Kidney (tissue), 14 donors: Measurements from ENCODE around the gene AMIGO2. TPM values are rescaled to one million over a fixed set of nuclear protein-coding genes. Genes with fewer than 3 reads are reported as not detected.
A peak's percentile ranks its signal among the peaks of the same experiment; 100 is the strongest.

ENCODE experiments used
- DNase-seq, 5 donors: peaks; one replicate each; pipeline ENCODE4 v3.0.0-alpha.2; 2013 to 2020
- FAIRE-seq: peaks from 2 replicates; lab custom pipeline; 2012; peaks lifted over from hg19 to GRCh38; lab: Jason Lieb, UNC
- H3K27ac ChIP-seq, 2 donors: one replicate each; pipeline ENCODE4 v1.7.0; 2013; ENCODE audit warnings: low read depth in 2 of 2, low read length in 2 of 2, inconsistent platforms in 1 of 2
- H3K27me3 ChIP-seq: one replicate; pipeline ENCODE4 v1.7.1; 2013; ENCODE audit warnings: low read length, inconsistent platforms; ENCODE audit not compliant: control insufficient read depth, insufficient read depth
- H3K36me3 ChIP-seq, 3 donors: one replicate each; pipeline versions ENCODE4 v1.7.0 to v1.7.1; 2013; ENCODE audit warnings: low read length in 3 of 3, control low read depth in 1 of 3, inconsistent platforms in 1 of 3; ENCODE audit not compliant: insufficient read depth in 3 of 3, control insufficient read depth in 2 of 3
- H3K4me1 ChIP-seq, 3 donors: one replicate each; pipeline versions ENCODE4 v1.7.0 to v1.7.1; 2013; ENCODE audit warnings: low read length in 3 of 3, inconsistent platforms in 1 of 3, low read depth in 1 of 3; ENCODE audit not compliant: control insufficient read depth in 2 of 3, insufficient read depth in 2 of 3
- H3K4me3 ChIP-seq, 3 donors: one replicate each; pipeline versions ENCODE4 v1.7.0 to v1.8.1; 2013; ENCODE audit warnings: low read length in 3 of 3, control low read depth in 1 of 3, inconsistent platforms in 1 of 3
- H3K9ac ChIP-seq, 3 donors: one replicate each; pipeline versions ENCODE4 v1.7.0 to v1.7.1; 2013; ENCODE audit warnings: low read length in 3 of 3, control low read depth in 1 of 3, inconsistent platforms in 1 of 3
- H3K9me3 ChIP-seq, 3 donors: one replicate each; pipeline versions ENCODE4 v1.7.0 to v1.7.1; 2013; ENCODE audit warnings: low read length in 3 of 3, control low read depth in 1 of 3, inconsistent platforms in 1 of 3; ENCODE audit not compliant: control insufficient read depth in 2 of 3, insufficient read depth in 1 of 3
- intact Hi-C: fragments of 100-400 bp; cut with DNase I; formaldehyde crosslinking; loops from one replicate; pipeline ENCODE4 v1.11.1; 2022
- polyA plus RNA-seq: library from polyadenylated mRNA; stranded (reverse); fragments of 350-450 nt; fragmentation: Illumina TruSeq; extraction: RNeasy Lipid Tissue Mini Kit (QIAGEN cat#74804); gene quantifications from one replicate; pipeline ENCODE4 v1.2.3, GENCODE V29; 2014; ENCODE audit warnings: low read depth, low replicate concordance; ENCODE audit not compliant: insufficient read depth
- total RNA-seq: library from RNA; stranded (reverse); fragmentation: NEBNext Ultra II Directional; extraction: Animal tissue kit (Norgen Biotek cat#: 25700); gene quantifications from one replicate; pipeline ENCODE4 v1.2.1, GENCODE V29; 2021
- TF ChIP-seq, protein P1 (sequence below): IDR thresholded peaks from 3 replicates; pipeline ENCODE4 v1.5.1; 2012; ENCODE audit warnings: mild to moderate bottlenecking, moderate library complexity, borderline replicate concordance; ENCODE audit not compliant: insufficient read depth; ENCODE audit errors: extremely low read depth
- donor health status: control.
- donor health status: control.
- donor health status: control.
- donor health status: control.
- donor health status: control.
- donor health status: DM: yes; HTN: yes; CAD: no.
- donor health status: Normal renal cell carcinoma (clear cell type).

The AMIGO2 gene
- total and polyA plus RNA-seq, 2 donors from 2014 or later = 8.7 to 12.2 TPM

DNA sequence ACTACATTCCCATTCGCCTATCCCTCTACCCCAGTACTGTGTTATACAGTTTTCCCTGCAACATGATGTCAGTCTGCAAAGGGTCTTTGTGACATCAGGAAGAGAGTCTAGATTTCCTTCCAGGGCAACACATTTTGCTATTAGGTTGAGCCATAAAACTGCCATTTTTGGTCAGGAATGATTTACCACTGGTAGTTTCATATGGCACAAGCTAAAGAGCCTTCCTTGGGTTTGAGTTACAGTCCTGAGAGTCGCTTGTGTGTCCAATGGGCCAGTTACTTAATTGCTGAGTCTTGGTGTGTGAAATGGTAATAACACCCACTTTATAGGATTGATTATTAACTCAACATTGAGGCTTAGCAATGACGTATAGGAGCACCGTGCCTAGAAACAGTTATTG, 22.6 kb upstream of the AMIGO2 start:
- no peak for FAIRE-seq
- intact Hi-C loops = no loop called here
- H3K27ac ChIP-seq = no peak overlapping the region

DNA sequence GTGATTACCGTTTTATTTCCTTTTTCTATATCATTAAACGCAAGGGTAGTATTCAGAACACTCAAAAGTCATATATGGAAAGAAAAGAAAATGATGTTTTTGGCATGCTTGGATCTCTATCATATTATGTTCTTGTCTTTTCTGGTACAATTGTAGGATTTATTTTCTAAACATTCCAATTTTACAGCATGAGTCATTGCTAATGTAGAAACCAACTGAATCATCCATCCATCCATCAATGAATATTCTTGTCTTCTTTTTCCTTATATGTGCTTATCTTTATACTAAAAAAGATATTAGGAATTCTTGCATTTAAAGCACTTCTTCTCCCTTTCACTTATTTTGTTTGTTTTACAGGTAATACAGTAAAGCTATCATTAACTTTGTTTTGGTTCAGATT, 20.4 kb upstream of the AMIGO2 start:
- H3K27me3 ChIP-seq = no peaks in the 10 kb centered on the region
- H3K9me3 ChIP-seq = no peaks in the 10 kb centered on the region
- no peak for DNase-seq
- TF ChIP-seq, protein P1, sequence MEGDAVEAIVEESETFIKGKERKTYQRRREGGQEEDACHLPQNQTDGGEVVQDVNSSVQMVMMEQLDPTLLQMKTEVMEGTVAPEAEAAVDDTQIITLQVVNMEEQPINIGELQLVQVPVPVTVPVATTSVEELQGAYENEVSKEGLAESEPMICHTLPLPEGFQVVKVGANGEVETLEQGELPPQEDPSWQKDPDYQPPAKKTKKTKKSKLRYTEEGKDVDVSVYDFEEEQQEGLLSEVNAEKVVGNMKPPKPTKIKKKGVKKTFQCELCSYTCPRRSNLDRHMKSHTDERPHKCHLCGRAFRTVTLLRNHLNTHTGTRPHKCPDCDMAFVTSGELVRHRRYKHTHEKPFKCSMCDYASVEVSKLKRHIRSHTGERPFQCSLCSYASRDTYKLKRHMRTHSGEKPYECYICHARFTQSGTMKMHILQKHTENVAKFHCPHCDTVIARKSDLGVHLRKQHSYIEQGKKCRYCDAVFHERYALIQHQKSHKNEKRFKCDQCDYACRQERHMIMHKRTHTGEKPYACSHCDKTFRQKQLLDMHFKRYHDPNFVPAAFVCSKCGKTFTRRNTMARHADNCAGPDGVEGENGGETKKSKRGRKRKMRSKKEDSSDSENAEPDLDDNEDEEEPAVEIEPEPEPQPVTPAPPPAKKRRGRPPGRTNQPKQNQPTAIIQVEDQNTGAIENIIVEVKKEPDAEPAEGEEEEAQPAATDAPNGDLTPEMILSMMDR = no peak
- no peak overlapping the region for H3K27ac ChIP-seq
- no peak overlapping the region for H3K4me3 ChIP-seq
- intact Hi-C loops = no loop called here
- H3K9ac ChIP-seq = no peak overlapping the region
- no peaks in the 10 kb centered on the region for H3K4me1 ChIP-seq
- no peaks in the 10 kb centered on the region for H3K36me3 ChIP-seq
- no peak for FAIRE-seq

More for the DNA sequence above, 22.6 kb upstream of the AMIGO2 start:
- DNase-seq = peak in 2 of 5 donors; percentile 46 to 57
- Histone ChIP-seq H3K27me3 (no peaks in the 10 kb centered on the region), H3K9me3 (no peaks in the 10 kb centered on the region), H3K4me3 (no peak overlapping the region), H3K9ac (no peak overlapping the region), H3K36me3 (no peaks in the 10 kb centered on the region), H3K4me1 (no peaks in the 10 kb centered on the region)
- TF ChIP-seq, protein P1 = no peak

DNA sequence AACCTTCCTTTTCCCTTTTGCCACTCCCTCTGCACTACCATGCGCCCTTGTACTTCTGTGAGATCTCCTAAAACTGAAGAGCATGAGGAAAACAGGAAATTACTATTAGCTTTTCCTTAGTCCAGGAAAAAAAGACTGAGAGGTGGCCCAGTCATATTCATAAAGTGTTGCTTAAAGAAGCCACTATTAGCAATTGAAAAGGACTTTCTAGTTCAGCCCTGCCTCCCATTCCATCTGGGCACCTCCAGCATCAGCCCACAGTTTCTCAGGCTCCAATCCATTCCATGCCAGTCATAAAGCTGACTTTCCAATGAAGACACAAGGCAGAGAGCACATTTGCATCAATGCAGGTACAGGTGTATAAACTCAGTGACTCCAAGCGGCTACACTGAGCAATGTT, 19.9 kb upstream of the AMIGO2 start:
- H3K27ac ChIP-seq = no peak overlapping the region
- H3K9ac ChIP-seq = no peak overlapping the region
- intact Hi-C loops = no loop called here
- TF ChIP-seq, protein P1 = no peak
- H3K4me1 ChIP-seq = no peaks in the 10 kb centered on the region
- no peak overlapping the region for H3K4me3 ChIP-seq
- no peaks in the 10 kb centered on the region for H3K27me3 ChIP-seq
- H3K9me3 ChIP-seq = no peaks in the 10 kb centered on the region
- DNase-seq (no peak), FAIRE-seq (no peak)
- H3K36me3 ChIP-seq = no peaks in the 10 kb centered on the region

DNA sequence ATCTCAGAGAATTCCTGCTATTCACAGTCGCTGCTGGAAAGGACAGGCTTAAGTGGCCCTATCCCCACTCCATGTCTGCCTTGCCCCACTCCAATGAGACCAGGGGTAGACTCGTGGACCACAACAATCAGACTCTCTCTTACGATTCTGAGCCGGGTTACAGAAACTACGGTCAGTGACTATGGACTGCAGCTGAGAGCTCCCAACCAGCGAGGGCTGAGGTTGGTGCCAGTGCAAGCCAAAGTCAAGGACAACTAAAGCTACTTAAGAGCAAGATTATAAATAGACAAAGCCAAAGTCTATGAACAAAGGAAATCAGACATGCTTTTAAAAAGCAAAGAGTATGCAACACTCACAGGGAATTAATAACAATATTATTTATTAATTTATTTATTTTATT, 18.3 kb upstream of the AMIGO2 start:
- DNase-seq (no peak), FAIRE-seq (no peak)
- Histone ChIP-seq H3K27me3 (no peaks in the 10 kb centered on the region), H3K4me1 (no peaks in the 10 kb centered on the region), H3K9me3 (no peaks in the 10 kb centered on the region), H3K36me3 (no peaks in the 10 kb centered on the region), H3K9ac (no peak overlapping the region), H3K4me3 (no peak overlapping the region), H3K27ac (no peak overlapping the region)
- TF ChIP-seq, protein P1 = no peak
- intact Hi-C loops = no loop called here
